Measurements from ENCODE around the gene BBX. TPM values are rescaled to one million over a fixed set of nuclear protein-coding genes. Genes with fewer than 3 reads are reported as not detected.
A peak's percentile ranks its signal among the peaks of the same experiment; 100 is the strongest.

The BBX gene
- total RNA-seq, 1 experiment from 2014 or later: 45.0 TPM

- no peak for TF ChIP-seq PREB (CRISPR knock-in tag; IDR thresholded peaks at IDR 0.05; ENCODE audit: borderline replicate concordance)
Measured at GRCh38 chr3:107661447-107662123, 138.8 kb downstream of the BBX start (continued).

DNA sequence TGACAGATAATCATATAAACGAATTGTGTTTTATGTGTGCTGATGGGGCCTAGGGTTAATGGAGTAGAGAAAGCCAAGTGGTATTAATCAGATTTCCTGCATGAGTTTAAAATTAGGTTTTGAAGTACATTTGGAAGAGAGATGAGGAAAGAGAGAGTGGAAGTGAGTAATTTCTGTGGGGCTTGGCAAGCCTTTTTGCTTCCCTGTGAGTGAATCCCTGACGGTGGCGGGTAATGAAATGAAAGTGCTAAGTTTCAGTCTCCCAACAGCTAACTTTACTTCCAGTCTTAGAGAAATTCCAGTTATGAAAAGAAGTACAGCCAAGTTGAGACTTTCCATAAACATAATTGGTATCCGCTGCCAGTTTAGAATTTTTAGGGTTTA is 139.4 kb downstream of the BBX start:
- H3K27me3 Mint-ChIP-seq (ENCODE audit: low read depth): no peaks in the 10 kb centered on the region
- ChIA-PET CTCF (interaction anchor here (1.3 to 3.0 kb wide), 3 partner anchors 14 to 79 kb away, joined by 4 to 50 read pairs (median 6); no protein-coding TSS in a partner anchor), POLR2A (no interaction called here)
- no peaks in the 10 kb centered on the region for H3K9me3 Mint-ChIP-seq
- no peaks in the 10 kb centered on the region for H3K36me3 Mint-ChIP-seq
- DNase-seq (ENCODE audit: low spot score) (no peak), ATAC-seq (no peak)
- peaks cover 51% of the 10 kb centered on the region for H3K4me1 Mint-ChIP-seq
- H3K4me3 Mint-ChIP-seq: no peak overlapping the region
- TF ChIP-seq USF1 (CRISPR knock-in tag; IDR thresholded peaks at IDR 0.05) (no peak), E2F1 (CRISPR knock-in tag; IDR thresholded peaks at IDR 0.05) (no peak), ZNF396 (CRISPR knock-in tag; IDR thresholded peaks at IDR 0.05; ENCODE audit: borderline replicate concordance) (no peak), GRHL2 (CRISPR knock-in tag; IDR thresholded peaks at IDR 0.05; ENCODE audit: insufficient replicate concordance, severe bottlenecking) (no peak), JUN (CRISPR knock-in tag; IDR thresholded peaks at IDR 0.05) (no peak), NFE2L1 (CRISPR knock-in tag; IDR thresholded peaks at IDR 0.05) (no peak), SMAD3 (CRISPR knock-in tag; IDR thresholded peaks at IDR 0.05; ENCODE audit: borderline replicate concordance) (no peak), EMX1 (CRISPR knock-in tag; IDR thresholded peaks at IDR 0.05) (no peak), ZNF232 (CRISPR knock-in tag; IDR thresholded peaks at IDR 0.05) (no peak), FOXP4 (CRISPR knock-in tag; IDR thresholded peaks at IDR 0.05) (no peak), PREB (CRISPR knock-in tag; IDR thresholded peaks at IDR 0.05; ENCODE audit: borderline replicate concordance) (no peak)
- TF ChIP-seq, protein P1, sequence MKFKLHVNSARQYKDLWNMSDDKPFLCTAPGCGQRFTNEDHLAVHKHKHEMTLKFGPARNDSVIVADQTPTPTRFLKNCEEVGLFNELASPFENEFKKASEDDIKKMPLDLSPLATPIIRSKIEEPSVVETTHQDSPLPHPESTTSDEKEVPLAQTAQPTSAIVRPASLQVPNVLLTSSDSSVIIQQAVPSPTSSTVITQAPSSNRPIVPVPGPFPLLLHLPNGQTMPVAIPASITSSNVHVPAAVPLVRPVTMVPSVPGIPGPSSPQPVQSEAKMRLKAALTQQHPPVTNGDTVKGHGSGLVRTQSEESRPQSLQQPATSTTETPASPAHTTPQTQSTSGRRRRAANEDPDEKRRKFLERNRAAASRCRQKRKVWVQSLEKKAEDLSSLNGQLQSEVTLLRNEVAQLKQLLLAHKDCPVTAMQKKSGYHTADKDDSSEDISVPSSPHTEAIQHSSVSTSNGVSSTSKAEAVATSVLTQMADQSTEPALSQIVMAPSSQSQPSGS (CRISPR knock-in tag; IDR thresholded peaks at IDR 0.05; ENCODE audit: borderline replicate concordance, low read depth): no peak
- TF ChIP-seq, protein P2, sequence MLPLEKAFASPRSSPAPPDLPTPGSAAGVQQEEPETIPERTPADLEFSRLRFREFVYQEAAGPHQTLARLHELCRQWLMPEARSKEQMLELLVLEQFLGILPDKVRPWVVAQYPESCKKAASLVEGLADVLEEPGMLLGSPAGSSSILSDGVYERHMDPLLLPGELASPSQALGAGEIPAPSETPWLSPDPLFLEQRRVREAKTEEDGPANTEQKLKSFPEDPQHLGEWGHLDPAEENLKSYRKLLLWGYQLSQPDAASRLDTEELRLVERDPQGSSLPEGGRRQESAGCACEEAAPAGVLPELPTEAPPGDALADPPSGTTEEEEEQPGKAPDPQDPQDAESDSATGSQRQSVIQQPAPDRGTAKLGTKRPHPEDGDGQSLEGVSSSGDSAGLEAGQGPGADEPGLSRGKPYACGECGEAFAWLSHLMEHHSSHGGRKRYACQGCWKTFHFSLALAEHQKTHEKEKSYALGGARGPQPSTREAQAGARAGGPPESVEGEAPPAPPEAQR (CRISPR knock-in tag; IDR thresholded peaks at IDR 0.05): no peak
- TF ChIP-seq, protein P3, sequence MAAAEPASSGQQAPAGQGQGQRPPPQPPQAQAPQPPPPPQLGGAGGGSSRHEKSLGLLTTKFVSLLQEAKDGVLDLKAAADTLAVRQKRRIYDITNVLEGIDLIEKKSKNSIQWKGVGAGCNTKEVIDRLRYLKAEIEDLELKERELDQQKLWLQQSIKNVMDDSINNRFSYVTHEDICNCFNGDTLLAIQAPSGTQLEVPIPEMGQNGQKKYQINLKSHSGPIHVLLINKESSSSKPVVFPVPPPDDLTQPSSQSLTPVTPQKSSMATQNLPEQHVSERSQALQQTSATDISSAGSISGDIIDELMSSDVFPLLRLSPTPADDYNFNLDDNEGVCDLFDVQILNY (CRISPR knock-in tag; IDR thresholded peaks at IDR 0.05): no peak
- peak overlapping the region; percentile 50 for H3K27ac Mint-ChIP-seq

Data from WTC11 (cell line).